Endodermal cell (in vitro differentiated cells): Measurements from ENCODE around the gene RAC3. TPM values are rescaled to one million over a fixed set of nuclear protein-coding genes. Genes with fewer than 3 reads are reported as not detected.

ENCODE experiments used
- DNase-seq: peaks from one replicate; pipeline ENCODE4 v3.0.0-alpha.2; 2017
- H3K27ac ChIP-seq: 2 replicates; pipeline ENCODE4 v1.5.1; 2013; ENCODE audit warnings: mild to moderate bottlenecking, low read depth, low read length, moderate library complexity
- H3K27me3 ChIP-seq: 2 replicates; pipeline ENCODE4 v1.6.1; 2013; ENCODE audit warnings: mild to moderate bottlenecking, low read length, moderate library complexity; ENCODE audit not compliant: insufficient read depth, control insufficient read depth, poor library complexity, severe bottlenecking
- H3K36me3 ChIP-seq: 2 replicates; pipeline ENCODE4 v1.7.0; 2013; ENCODE audit warnings: mild to moderate bottlenecking, low read length, moderate library complexity; ENCODE audit not compliant: control insufficient read depth, insufficient read depth
- H3K4me1 ChIP-seq: one replicate; pipeline ENCODE4 v1.7.0; 2013; ENCODE audit warnings: low read length; ENCODE audit not compliant: control insufficient read depth, insufficient read depth
- H3K4me3 ChIP-seq: 2 replicates; pipeline ENCODE4 v1.5.1; 2013; ENCODE audit warnings: mild to moderate bottlenecking, low read length, moderate library complexity
- H3K9ac ChIP-seq: 2 replicates; pipeline ENCODE4 v1.6.1; 2013; ENCODE audit warnings: mild to moderate bottlenecking, low read length, moderate library complexity; ENCODE audit not compliant: poor library complexity, severe bottlenecking; ENCODE audit errors: extremely low read depth
- H3K9me3 ChIP-seq: 2 replicates; pipeline ENCODE4 v1.6.1; 2013; ENCODE audit warnings: mild to moderate bottlenecking, low read length, moderate library complexity; ENCODE audit not compliant: control insufficient read depth
- H3K27ac Mint-ChIP-seq: 2 replicates; pipeline ENCODE4 v1.8.0; 2020; ENCODE audit warnings: mixed read lengths
- H3K27me3 Mint-ChIP-seq: 2 replicates; pipeline ENCODE4 v1.8.0; 2021; ENCODE audit warnings: mild to moderate bottlenecking, mixed read lengths; ENCODE audit not compliant: insufficient read depth
- H3K36me3 Mint-ChIP-seq: 2 replicates; pipeline ENCODE4 v1.8.0; 2020; ENCODE audit warnings: low read depth, mixed read lengths
- H3K4me1 Mint-ChIP-seq: 2 replicates; pipeline ENCODE4 v1.8.0; 2020; ENCODE audit warnings: mixed read lengths
- H3K4me3 Mint-ChIP-seq: 2 replicates; pipeline ENCODE4 v1.8.0; 2020; ENCODE audit warnings: mild to moderate bottlenecking, moderate library complexity, mixed read lengths
- H3K9me3 Mint-ChIP-seq: 2 replicates; pipeline ENCODE4 v1.8.0; 2020; ENCODE audit warnings: mild to moderate bottlenecking, mixed read lengths
- CTCF ChIP-seq: fragments of 200-600 bp; sonication (generic); conservative IDR thresholded peaks from 2 replicates; pipeline ENCODE4 v1.5.0; 2021; ENCODE audit warnings: antibody characterized with exemption, mild to moderate bottlenecking
- WGBS, 2 experiments: methylation state at CpG; one replicate each; pipeline versions ENCODE4 v1.1.5 to v1.1.7; 2013; ENCODE audit warnings: missing lambda C conversion rate in 2 of 2, mixed read lengths in 1 of 2; ENCODE audit not compliant: insufficient coverage in 1 of 2, insufficient read length in 1 of 2; 5-methylcytosine and 5-hydroxymethylcytosine counted together
- total RNA-seq, 2 donors: library from RNA; stranded (reverse); fragmentation: NEBNext Ultra II Directional in 1 of 2; extraction: Animal tissue kit (Norgen Biotek cat#: 25700) in 1 of 2; gene quantifications; 2 replicates in 1 of 2; 3 replicates in 1 of 2; pipeline ENCODE4 v1.2.1, GENCODE V29; 2021

RAC3 gene
- total RNA-seq, 2 donors from 2014 or later: 45.7 to 53.9 TPM

- H3K36me3 Mint-ChIP-seq: peaks cover 12% of the 10 kb centered on the region
- TF ChIP-seq CTCF: no peak
- Histone ChIP-seq H3K4me1 (no peaks in the 10 kb centered on the region), H3K36me3 (no peaks in the 10 kb centered on the region), H3K27ac (no peak overlapping the region), H3K4me3 (peak overlapping the region; percentile 75), H3K27me3 (no peaks in the 10 kb centered on the region), H3K9ac (no peak overlapping the region), H3K9me3 (no peaks in the 10 kb centered on the region)
- peak overlapping the region; percentile 52 for H3K4me3 Mint-ChIP-seq
- H3K27ac Mint-ChIP-seq: no peak overlapping the region
- no peaks in the 10 kb centered on the region for H3K4me1 Mint-ChIP-seq
- DNase-seq: peak; percentile 93
- no peaks in the 10 kb centered on the region for H3K27me3 Mint-ChIP-seq
- WGBS, 2 experiments: 2 to 12% methylated on average over 10 to 58 of the region's 59 CpGs
- no peaks in the 10 kb centered on the region for H3K9me3 Mint-ChIP-seq
Measured at GRCh38 chr17:82031885-82032627, 578 bp downstream of the RAC3 start.

DNA sequence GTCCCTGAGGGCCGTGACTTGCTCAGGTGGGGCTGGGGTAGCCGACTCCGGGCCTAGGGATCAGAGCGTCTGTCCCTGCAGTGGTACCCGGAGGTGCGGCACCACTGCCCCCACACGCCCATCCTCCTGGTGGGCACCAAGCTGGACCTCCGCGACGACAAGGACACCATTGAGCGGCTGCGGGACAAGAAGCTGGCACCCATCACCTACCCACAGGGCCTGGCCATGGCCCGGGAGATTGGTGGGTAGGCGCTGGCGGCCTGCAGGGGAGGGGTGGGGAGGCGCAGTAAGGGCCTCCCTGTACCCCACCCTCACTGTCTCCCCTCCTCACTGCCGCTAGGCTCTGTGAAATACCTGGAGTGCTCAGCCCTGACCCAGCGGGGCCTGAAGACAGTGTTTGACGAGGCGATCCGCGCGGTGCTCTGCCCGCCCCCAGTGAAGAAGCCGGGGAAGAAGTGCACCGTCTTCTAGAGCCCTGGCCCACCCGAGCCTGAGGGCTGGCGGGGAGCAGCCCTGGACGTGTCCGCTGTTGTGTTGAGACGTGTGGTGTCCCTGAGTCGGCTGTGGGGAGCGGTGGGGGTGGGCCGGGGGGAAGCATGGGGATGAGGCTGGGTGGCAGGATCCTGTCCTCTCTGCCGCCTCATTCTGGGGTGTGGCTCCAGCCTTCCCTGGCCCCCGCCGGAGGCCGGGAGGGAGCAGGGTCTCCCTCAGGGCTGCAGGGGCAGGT lies 2.0 kb downstream of the RAC3 start:
- Mint-ChIP-seq H3K27me3 (peaks cover 4% of the 10 kb centered on the region), H3K9me3 (peaks cover 2% of the 10 kb centered on the region), H3K36me3 (peaks cover 5% of the 10 kb centered on the region), H3K27ac (no peak overlapping the region), H3K4me3 (no peak overlapping the region), H3K4me1 (peaks cover 4% of the 10 kb centered on the region)
- H3K4me3 ChIP-seq: no peak overlapping the region
- 95 to 100% methylated on average over 12 to 38 of the region's 38 CpGs for WGBS, 2 experiments
- H3K9ac ChIP-seq: no peak overlapping the region
- no peaks in the 10 kb centered on the region for H3K27me3 ChIP-seq
- DNase-seq: no peak
- no peak overlapping the region for H3K27ac ChIP-seq
- H3K36me3 ChIP-seq: no peaks in the 10 kb centered on the region
- TF ChIP-seq CTCF: no peak
- no peaks in the 10 kb centered on the region for H3K4me1 ChIP-seq
- no peaks in the 10 kb centered on the region for H3K9me3 ChIP-seq

GRCh38 chr17:82034371-82035011 lies 3.0 kb downstream of the RAC3 start:
- no peaks in the 10 kb centered on the region for H3K36me3 ChIP-seq
- peak; percentile 84 for DNase-seq
- Mint-ChIP-seq H3K4me1 (peaks cover 4% of the 10 kb centered on the region), H3K4me3 (no peak overlapping the region), H3K27ac (no peak overlapping the region), H3K36me3 (peaks cover 3% of the 10 kb centered on the region), H3K9me3 (peaks cover 2% of the 10 kb centered on the region), H3K27me3 (peaks cover 8% of the 10 kb centered on the region)
- H3K4me3 ChIP-seq: no peak overlapping the region
- H3K27me3 ChIP-seq: no peaks in the 10 kb centered on the region
- no peak overlapping the region for H3K9ac ChIP-seq
- H3K9me3 ChIP-seq: no peaks in the 10 kb centered on the region
- no peak for TF ChIP-seq CTCF
- WGBS, 2 experiments: 85 to 90% methylated on average over 10 to 23 of the region's 23 CpGs
- H3K27ac ChIP-seq: no peak overlapping the region
- no peaks in the 10 kb centered on the region for H3K4me1 ChIP-seq
